DMS 273 (cell line): ENCODE measurements around the gene PCDHGA1.
"Not testable (repeated sequence)": the region's sequence is repeated elsewhere in the genome, so short reads cannot be mapped to it uniquely, and the experiment has no call there.

Source experiments
- DNase-seq: peaks from one replicate; lab custom pipeline; 2025; ENCODE audit not compliant: unreplicated experiment; lab: John Stamatoyannopoulos, UW

Gene PCDHGA1

GRCh38 chr5:141409598-141410306 lies 79.4 kb downstream of the PCDHGA1 start:
- DNase-seq = no peak

- DNase-seq = no peak
These were observed 81.3 kb downstream of the PCDHGA1 start for GRCh38 chr5:141411575-141411974.

- DNase-seq = peak; percentile 84
These were observed 82.7 kb downstream of the PCDHGA1 start, which contains the start of gene PCDHGA10 for GRCh38 chr5:141412854-141413539. PCDHGA10 (plus strand) TSS chr5:141412987; CDS start chr5:141413176, 189 bp downstream.

GRCh38 chr5:141413540-141414069 lies 83.3 kb downstream of the PCDHGA1 start:
- peak; percentile 22 for DNase-seq

- not testable (repeated sequence) for DNase-seq
These were observed 84.4 kb downstream of the PCDHGA1 start for GRCh38 chr5:141414548-141415274.

GRCh38 chr5:141415275-141415618 lies 84.9 kb downstream of the PCDHGA1 start:
- DNase-seq = not testable (repeated sequence)

- DNase-seq = peak; percentile 25
These were observed 87.3 kb downstream of the PCDHGA1 start, which contains the start of gene PCDHGB7 for GRCh38 chr5:141417494-141418172. PCDHGB7 (plus strand) TSS chr5:141417677; CDS start chr5:141417860, 183 bp downstream.

GRCh38 chr5:141419074-141419880 lies 89.0 kb downstream of the PCDHGA1 start:
- no peak for DNase-seq

GRCh38 chr5:141420855-141421488 lies 90.7 kb downstream of the PCDHGA1 start, which contains the start of gene PCDHGA11:
PCDHGA11 (plus strand) TSS chr5:141421051; CDS start chr5:141421228, 177 bp downstream.
- peak; percentile 6 for DNase-seq

GRCh38 chr5:141421489-141421855 lies 91.2 kb downstream of the PCDHGA1 start:
- DNase-seq = no peak

- DNase-seq = no peak
These were observed 92.5 kb downstream of the PCDHGA1 start for GRCh38 chr5:141422742-141423291.

- no peak for DNase-seq
These were observed 97.6 kb downstream of the PCDHGA1 start for GRCh38 chr5:141427783-141428426.

- DNase-seq = no peak
These were observed 100.2 kb downstream of the PCDHGA1 start, which contains the start of gene PCDHGA12 for GRCh38 chr5:141430332-141431113. PCDHGA12 (plus strand) TSS chr5:141430507; CDS start chr5:141430760, 253 bp downstream.

GRCh38 chr5:141431286-141431685 lies 101.0 kb downstream of the PCDHGA1 start:
- DNase-seq = no peak

GRCh38 chr5:141432308-141432707 lies 102.0 kb downstream of the PCDHGA1 start:
- DNase-seq = not testable (repeated sequence)

GRCh38 chr5:141432726-141433125 lies 102.4 kb downstream of the PCDHGA1 start:
- not testable (repeated sequence) for DNase-seq

GRCh38 chr5:141434006-141434405 lies 103.7 kb downstream of the PCDHGA1 start:
- DNase-seq = no peak

- no peak for DNase-seq
These were observed 106.9 kb downstream of the PCDHGA1 start for GRCh38 chr5:141437221-141437620.
